Colonic mucosa (tissue), 4 donors: ENCODE results near the gene EXOC1. TPM values are rescaled to one million over a fixed set of nuclear protein-coding genes. Genes with fewer than 3 reads are reported as not detected.

Source experiments
- DNase-seq: peaks from one replicate; pipeline ENCODE4 v3.0.0-alpha.2; 2020
- H3K27ac ChIP-seq: fragments of 200-600 bp; one replicate; pipeline ENCODE4 v1.8.0; 2021
- H3K27me3 ChIP-seq: fragments of 200-600 bp; one replicate; pipeline ENCODE4 v1.8.0; 2021
- H3K36me3 ChIP-seq: fragments of 200-600 bp; one replicate; pipeline ENCODE4 v1.8.0; 2021
- H3K4me1 ChIP-seq: fragments of 200-600 bp; one replicate; pipeline ENCODE4 v1.8.0; 2021; ENCODE audit warnings: mild to moderate bottlenecking
- H3K4me3 ChIP-seq: fragments of 200-600 bp; one replicate; pipeline ENCODE4 v1.8.0; 2021
- H3K9ac ChIP-seq, 2 donors: one replicate each; pipeline ENCODE4 v1.7.0; 2013; ENCODE audit warnings: control low read depth in 2 of 2, low read depth in 2 of 2, low read length in 2 of 2
- H3K9me3 ChIP-seq: fragments of 200-600 bp; one replicate; pipeline ENCODE4 v1.8.0; 2021
- intact Hi-C: fragments of 100-400 bp; cut with DNase I; formaldehyde crosslinking; loops from one replicate; pipeline ENCODE4 v1.14.1; 2022
- total RNA-seq, 2 donors: library from RNA; stranded (reverse); fragmentation: NEBNext Ultra II Directional in 1 of 2; extraction: Animal tissue kit (Norgen Biotek cat#: 25700) in 1 of 2; gene quantifications; one replicate each; pipeline ENCODE4 v1.2.1, GENCODE V29; 2021
- TF ChIP-seq, protein P1 (sequence below): fragments of 200-600 bp; IDR thresholded peaks from one replicate; pipeline ENCODE4 v1.8.0; 2022; ENCODE audit warnings: antibody characterized with exemption, mild to moderate bottlenecking
- donor health status: healthy.
- donor health status: DM: no; HTN: no; CAD: no.
- donor health status: DM: no; HTN: no; CAD: no.

EXOC1 gene
- total RNA-seq, 2 donors from 2014 or later, result 28.9 to 31.8 TPM

DNA sequence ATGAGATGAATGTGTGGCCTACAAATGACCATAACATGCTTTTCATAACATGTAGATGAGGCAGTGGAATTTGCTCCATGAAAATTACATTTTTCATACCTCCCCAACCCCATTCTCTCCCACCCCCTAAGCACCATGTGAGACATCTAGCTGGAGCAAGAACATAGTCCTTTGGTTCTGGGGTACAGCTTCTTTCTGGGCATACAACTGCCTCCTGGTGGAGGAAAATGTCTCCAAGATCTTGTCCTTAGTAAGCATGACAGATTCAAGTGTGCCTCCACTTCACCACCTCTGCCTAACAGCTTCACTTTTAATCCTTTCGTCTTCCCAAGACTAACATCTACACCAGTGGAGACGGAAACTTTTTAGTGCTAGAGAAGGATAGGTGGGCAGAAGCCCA, 25.9 kb upstream of the EXOC1 start:
- Histone ChIP-seq H3K27ac (no peak overlapping the region), H3K9me3 (no peaks in the 10 kb centered on the region), H3K36me3 (no peaks in the 10 kb centered on the region), H3K4me3 (no peak overlapping the region), H3K9ac (no peak overlapping the region), H3K4me1 (no peaks in the 10 kb centered on the region), H3K27me3 (no peaks in the 10 kb centered on the region)
- intact Hi-C loops, result no loop called here
- DNase-seq, result no peak
- TF ChIP-seq, protein P1, sequence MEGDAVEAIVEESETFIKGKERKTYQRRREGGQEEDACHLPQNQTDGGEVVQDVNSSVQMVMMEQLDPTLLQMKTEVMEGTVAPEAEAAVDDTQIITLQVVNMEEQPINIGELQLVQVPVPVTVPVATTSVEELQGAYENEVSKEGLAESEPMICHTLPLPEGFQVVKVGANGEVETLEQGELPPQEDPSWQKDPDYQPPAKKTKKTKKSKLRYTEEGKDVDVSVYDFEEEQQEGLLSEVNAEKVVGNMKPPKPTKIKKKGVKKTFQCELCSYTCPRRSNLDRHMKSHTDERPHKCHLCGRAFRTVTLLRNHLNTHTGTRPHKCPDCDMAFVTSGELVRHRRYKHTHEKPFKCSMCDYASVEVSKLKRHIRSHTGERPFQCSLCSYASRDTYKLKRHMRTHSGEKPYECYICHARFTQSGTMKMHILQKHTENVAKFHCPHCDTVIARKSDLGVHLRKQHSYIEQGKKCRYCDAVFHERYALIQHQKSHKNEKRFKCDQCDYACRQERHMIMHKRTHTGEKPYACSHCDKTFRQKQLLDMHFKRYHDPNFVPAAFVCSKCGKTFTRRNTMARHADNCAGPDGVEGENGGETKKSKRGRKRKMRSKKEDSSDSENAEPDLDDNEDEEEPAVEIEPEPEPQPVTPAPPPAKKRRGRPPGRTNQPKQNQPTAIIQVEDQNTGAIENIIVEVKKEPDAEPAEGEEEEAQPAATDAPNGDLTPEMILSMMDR, result no peak

DNA sequence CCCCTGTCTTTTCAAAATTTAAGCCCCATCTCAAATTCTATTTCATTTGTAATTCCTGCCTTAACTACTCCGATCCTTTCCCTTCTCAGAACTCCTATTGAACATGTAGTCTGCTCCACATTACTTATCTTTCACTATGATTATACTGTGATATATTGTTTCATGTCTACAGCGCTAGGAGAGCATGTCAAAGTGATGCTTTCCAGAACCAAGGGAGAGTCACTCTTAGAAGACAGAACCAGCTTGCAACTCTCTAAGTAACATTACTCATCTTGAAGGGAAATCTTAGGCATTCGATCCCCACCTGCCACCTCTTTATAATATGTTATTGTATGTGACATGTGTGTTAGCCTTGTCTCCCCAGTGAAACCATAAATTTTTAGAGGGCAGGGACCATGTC, 23.4 kb upstream of the EXOC1 start:
- Histone ChIP-seq H3K27me3 (no peaks in the 10 kb centered on the region), H3K9me3 (no peaks in the 10 kb centered on the region), H3K36me3 (no peaks in the 10 kb centered on the region), H3K4me3 (no peak overlapping the region), H3K4me1 (no peaks in the 10 kb centered on the region), H3K9ac (no peak overlapping the region), H3K27ac (no peak overlapping the region)
- no peak for DNase-seq
- TF ChIP-seq, protein P1, result no peak
- intact Hi-C loops, result no loop called here

DNA sequence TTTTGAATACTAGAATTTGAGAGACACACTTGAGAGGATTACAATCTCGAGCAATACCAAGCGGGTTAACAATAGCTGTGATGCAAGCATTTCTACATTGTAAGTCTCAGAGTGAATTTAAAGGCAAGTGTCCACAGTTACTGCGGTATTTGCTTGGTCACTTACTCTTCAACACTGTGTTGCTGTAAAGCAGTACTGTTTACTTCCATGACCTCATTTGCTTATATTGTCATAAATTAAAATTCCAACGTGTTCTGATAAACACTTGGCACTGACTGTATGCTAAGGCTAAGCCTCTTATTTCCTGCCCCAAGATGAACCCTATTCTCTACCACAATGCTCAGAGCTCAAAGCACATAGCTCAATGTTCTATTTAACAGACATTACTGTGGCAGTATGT, 22.7 kb upstream of the EXOC1 start:
- Histone ChIP-seq H3K9ac (no peak overlapping the region), H3K4me1 (no peaks in the 10 kb centered on the region), H3K9me3 (no peaks in the 10 kb centered on the region), H3K27me3 (no peaks in the 10 kb centered on the region), H3K36me3 (no peaks in the 10 kb centered on the region), H3K4me3 (no peak overlapping the region), H3K27ac (no peak overlapping the region)
- intact Hi-C loops, result no loop called here
- no peak for DNase-seq
- TF ChIP-seq, protein P1, result no peak

DNA sequence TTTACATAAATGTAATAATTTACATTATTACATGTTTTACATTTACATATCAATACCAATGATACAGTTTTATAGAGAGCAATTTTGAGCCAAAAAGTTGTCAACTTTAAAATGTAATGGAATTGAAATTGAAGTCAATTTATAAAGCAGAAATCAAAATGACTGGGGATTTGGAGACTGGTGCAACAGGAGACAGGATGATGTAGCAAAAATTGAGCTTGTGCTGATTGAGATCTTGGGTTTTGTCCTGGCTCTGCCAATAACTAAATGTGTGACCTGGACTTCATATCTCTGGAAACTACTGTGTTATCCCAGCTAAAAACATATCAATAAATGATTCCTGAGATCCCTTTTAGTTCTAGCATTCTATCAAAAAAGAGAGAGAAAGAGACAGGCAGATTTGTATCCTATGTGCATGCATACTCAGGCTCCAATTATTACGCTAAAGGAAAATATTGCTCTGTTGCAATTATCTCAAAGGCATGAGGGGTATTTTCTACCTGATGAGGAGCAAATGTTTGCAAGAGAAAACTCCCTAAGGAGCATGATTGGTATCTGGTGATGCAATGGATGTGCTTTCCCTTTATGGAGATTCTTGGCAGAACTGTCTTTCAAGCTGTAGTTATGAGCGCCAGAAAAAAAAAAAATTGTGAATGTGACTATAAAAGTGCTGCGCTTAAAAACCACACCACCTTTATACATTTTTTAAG, 19.2 kb upstream of the EXOC1 start:
- H3K27ac ChIP-seq, result no peak overlapping the region

DNA sequence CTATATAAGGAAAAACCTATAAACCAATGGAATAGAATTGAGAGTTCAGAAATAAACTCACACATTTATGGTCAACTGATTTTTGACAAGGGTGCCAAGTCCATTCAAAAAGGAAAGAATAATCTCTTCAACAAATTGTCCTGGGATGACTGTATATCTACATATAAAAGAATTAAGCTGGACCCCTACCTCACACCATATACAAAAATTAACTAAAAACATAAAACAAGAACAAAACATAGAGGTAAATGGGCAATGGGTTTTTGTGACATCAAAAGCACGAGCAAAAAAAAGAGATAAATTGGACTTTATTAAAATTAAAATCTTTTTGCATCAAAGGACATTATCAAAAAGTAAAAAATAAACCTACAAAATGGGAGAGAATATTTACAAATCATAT, 15.5 kb upstream of the EXOC1 start:
- Histone ChIP-seq H3K36me3 (no peaks in the 10 kb centered on the region), H3K27me3 (no peaks in the 10 kb centered on the region), H3K27ac (no peak overlapping the region), H3K9me3 (no peaks in the 10 kb centered on the region), H3K4me1 (no peaks in the 10 kb centered on the region), H3K4me3 (no peak overlapping the region), H3K9ac (no peak overlapping the region)
- DNase-seq, result no peak
- TF ChIP-seq, protein P1, result no peak
- intact Hi-C loops, result no loop called here

More for the DNA sequence above, 19.2 kb upstream of the EXOC1 start:
- TF ChIP-seq, protein P1, result no peak
- no peak overlapping the region for H3K4me3 ChIP-seq
- H3K36me3 ChIP-seq, result no peaks in the 10 kb centered on the region
- H3K4me1 ChIP-seq, result no peaks in the 10 kb centered on the region
- no peak overlapping the region for H3K9ac ChIP-seq
- H3K27me3 ChIP-seq, result no peaks in the 10 kb centered on the region
- DNase-seq, result no peak
- H3K9me3 ChIP-seq, result no peaks in the 10 kb centered on the region
- intact Hi-C loops, result no loop called here
